Endothelial cell of umbilical vein (primary cell): ENCODE results near the gene FOXL2NB. TPM values are rescaled to one million over a fixed set of nuclear protein-coding genes. Genes with fewer than 3 reads are reported as not detected.

Experiments used
- BruUV-seq: library from RNA; stranded (reverse); fragments of 400-500 nt; replicated peaks from 2 replicates; lab custom pipeline; 2021; lab: Mats Ljungman, UMichigan
- CTCF ChIA-PET: fragments of 300-600, 350-600 bp; sonication (Branson Sonifier 250); formaldehyde crosslinking; loops from one replicate; lab custom pipeline; 2021; ENCODE audit warnings: antibody characterized with exemption, inconsistent platforms; lab: Charles Lee
- POLR2A ChIA-PET: fragments of 300-600, 350-600 bp; sonication (Branson Sonifier 250); formaldehyde crosslinking; loops from one replicate; lab custom pipeline; 2021; ENCODE audit warnings: antibody characterized with exemption, inconsistent platforms; lab: Charles Lee
- DNase-seq: peaks from one replicate; pipeline ENCODE4 v3.0.0-alpha.2; 2011; ENCODE audit warnings: low read depth, low spot score
- FAIRE-seq: peaks from 2 replicates; lab custom pipeline; 2011; peaks lifted over from hg19 to GRCh38; lab: Jason Lieb, UNC
- H2AFZ ChIP-seq: 2 replicates; pipeline ENCODE4 v1.6.0; 2012; ENCODE audit warnings: low read depth, low read length, control low read depth, inconsistent platforms
- H3K27ac ChIP-seq: 2 replicates; pipeline ENCODE4 v1.5.1; 2011; ENCODE audit warnings: low read depth, mild to moderate bottlenecking, control low read depth, low read length, moderate library complexity; ENCODE audit not compliant: insufficient read depth
- H3K27me3 ChIP-seq, 2 experiments: 2 replicates each; pipeline versions ENCODE4 v1.6.0 to v1.6.1; 2011; ENCODE audit warnings: low read length in 2 of 2, mixed read lengths in 1 of 2; ENCODE audit not compliant: control insufficient read depth in 2 of 2, insufficient read depth in 2 of 2
- H3K36me3 ChIP-seq, 2 experiments: 2 replicates in 1 of 2; 3 replicates in 1 of 2; pipeline ENCODE4 v1.5.1; 2011; ENCODE audit warnings: low read length in 2 of 2, mild to moderate bottlenecking in 1 of 2, moderate library complexity in 1 of 2; ENCODE audit not compliant: control insufficient read depth in 2 of 2, insufficient read depth in 2 of 2; ENCODE audit errors: extremely low read depth in 1 of 2
- H3K4me1 ChIP-seq: 3 replicates; pipeline ENCODE4 v1.5.1; 2011; ENCODE audit warnings: mild to moderate bottlenecking, low read length; ENCODE audit not compliant: control insufficient read depth, insufficient read depth; ENCODE audit errors: extremely low read depth
- H3K4me2 ChIP-seq: 2 replicates; pipeline ENCODE4 v1.6.1; 2011; ENCODE audit warnings: low read length, control low read depth, mixed read lengths; ENCODE audit not compliant: insufficient read depth
- H3K4me3 ChIP-seq, 3 experiments: fragments of 200-600 bp in 1 of 3; sonication (generic), shearing (Covaris generic) in 1 of 3; replicated peaks in 1 of 3; 2 replicates each; pipeline ENCODE4 v1.5.1; 2011 to 2016; ENCODE audit warnings: control low read depth in 3 of 3, low read length in 3 of 3, mild to moderate bottlenecking in 2 of 3, inconsistent platforms in 1 of 3, low read depth in 1 of 3, moderate library complexity in 1 of 3; ENCODE audit not compliant: insufficient read depth in 1 of 3
- H3K79me2 ChIP-seq: 2 replicates; pipeline ENCODE4 v1.6.0; 2012; ENCODE audit warnings: low read length, inconsistent platforms; ENCODE audit not compliant: control insufficient read depth, insufficient read depth
- H3K9ac ChIP-seq: replicated peaks from 2 replicates; pipeline ENCODE3; 2011; ENCODE audit warnings: low read length, control low read depth; ENCODE audit not compliant: insufficient read depth; ENCODE audit errors: extremely low read depth
- H3K9me1 ChIP-seq: replicated peaks from 3 replicates; pipeline ENCODE4 v1.6.0; 2011; ENCODE audit warnings: mild to moderate bottlenecking, low read length; ENCODE audit not compliant: control insufficient read depth, insufficient read depth; ENCODE audit errors: extremely low read depth
- H3K9me3 ChIP-seq: replicated peaks from 2 replicates; pipeline ENCODE4 v1.5.1; 2012; ENCODE audit warnings: low read length, inconsistent platforms; ENCODE audit not compliant: control insufficient read depth, insufficient read depth
- H4K20me1 ChIP-seq: replicated peaks from 2 replicates; pipeline ENCODE3; 2011; ENCODE audit warnings: mild to moderate bottlenecking, low read length; ENCODE audit not compliant: control insufficient read depth, insufficient read depth; ENCODE audit errors: extremely low read depth
- EZH2 ChIP-seq: IDR thresholded peaks from 2 replicates; pipeline ENCODE4 v1.6.1; 2012; ENCODE audit warnings: borderline replicate concordance, low read depth, mild to moderate bottlenecking, moderate library complexity, low read length, inconsistent platforms; ENCODE audit not compliant: severe bottlenecking
- FOS ChIP-seq: IDR thresholded peaks from 2 replicates; pipeline ENCODE4 v1.6.1; 2011; ENCODE audit warnings: mild to moderate bottlenecking, low read length, moderate library complexity, borderline replicate concordance; ENCODE audit not compliant: insufficient read depth
- GATA2 ChIP-seq: IDR thresholded peaks from 2 replicates; pipeline ENCODE4 v1.7.0; 2011; ENCODE audit warnings: low read depth, mild to moderate bottlenecking, moderate library complexity, mixed read lengths, low read length; ENCODE audit not compliant: insufficient read length, insufficient read depth
- JUN ChIP-seq: IDR thresholded peaks from 2 replicates; pipeline ENCODE4 v1.6.1; 2011; ENCODE audit warnings: borderline replicate concordance, low read depth; ENCODE audit not compliant: insufficient read length, insufficient read depth
- MYC ChIP-seq: IDR thresholded peaks from one replicate; pipeline ENCODE4 v1.6.1; 2011; ENCODE audit warnings: mild to moderate bottlenecking, low read depth, low read length
- POLR2A ChIP-seq: IDR thresholded peaks from 2 replicates; pipeline ENCODE4 v1.6.1; 2012; ENCODE audit warnings: low read depth, mild to moderate bottlenecking, control low read depth, low read length
- POLR2AphosphoS5 ChIP-seq: IDR thresholded peaks from 2 replicates; pipeline ENCODE4 v1.6.1; 2012; ENCODE audit warnings: low read depth, mild to moderate bottlenecking, control low read depth, low read length, moderate library complexity; ENCODE audit not compliant: insufficient read depth
- dilution Hi-C: fragments of 300-500 bp; cut with MboI; formaldehyde crosslinking; loops from one replicate; pipeline ENCODE4 v1.15.0; 2019; ENCODE audit warnings: low sequenced_read_pairs; ENCODE audit not compliant: extremely low pct_ligation_motif_present
- intact Hi-C: fragments of 100-400 bp; cut with micrococcal nuclease; formaldehyde crosslinking; loops from one replicate; pipeline ENCODE4 v1.10.0; 2022
- polyA plus RNA-seq, 4 experiments: library from polyadenylated mRNA; depleted of rRNA in 3 of 4; stranded (reverse) in 3 of 4; unstranded in 1 of 4; fragments of >200 nt; gene quantifications; 2 replicates each; pipeline versions ENCODE4 v1.2.1 to v1.2.3, GENCODE V29; 2011 to 2012; ENCODE audit warnings: missing spikeins in 1 of 4
- total RNA-seq: library from RNA; stranded (reverse); gene quantifications from 2 replicates; pipeline ENCODE4 v1.2.3, GENCODE V29; 2021
- TF ChIP-seq, protein P1 (sequence below), 2 donors: IDR thresholded peaks; 1 replicate in 1 of 2; 2 replicates in 1 of 2; pipeline ENCODE4 v1.5.1; 2011; ENCODE audit warnings: low read length in 2 of 2, mild to moderate bottlenecking in 2 of 2, moderate library complexity in 2 of 2, control low read depth in 1 of 2, inconsistent platforms in 1 of 2, low read depth in 1 of 2; ENCODE audit not compliant: insufficient read depth in 1 of 2; ENCODE audit errors: extremely low read depth in 1 of 2
- TF ChIP-seq, protein P2 (sequence below): IDR thresholded peaks from 2 replicates; pipeline ENCODE4 v1.6.1; 2011; ENCODE audit not compliant: insufficient read depth, insufficient read length

Gene FOXL2NB
- total and polyA plus RNA-seq, 2 donors (not counting 3 experiments of a cell fraction or from before 2014, with no cell fraction given): 0.01 TPM; not detected in 1

DNA sequence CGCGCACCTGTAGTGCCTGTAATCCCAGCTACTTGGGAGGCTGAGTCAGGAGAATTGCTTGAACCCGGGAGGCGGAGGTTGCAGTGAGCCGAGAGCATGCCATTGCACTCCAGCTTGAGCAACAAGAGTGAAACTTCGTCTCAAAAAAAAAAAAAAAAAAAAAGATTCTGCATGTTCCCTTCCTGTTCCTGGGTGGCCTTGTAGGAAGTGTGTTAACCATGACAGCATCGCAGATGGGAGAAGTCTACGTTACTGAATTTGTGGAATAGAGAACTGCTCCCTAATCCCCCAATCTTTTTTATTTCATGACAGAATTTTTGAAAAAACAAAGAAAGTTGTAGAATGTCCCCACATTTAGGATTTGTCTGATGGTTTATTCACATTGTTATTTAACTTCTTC lies 45.5 kb upstream of the FOXL2NB start:
- dilution Hi-C loops: no loop called here
- no peaks in the 10 kb centered on the region for H3K9me1 ChIP-seq
- intact Hi-C loops: no loop called here
- POLR2A ChIA-PET: no interaction called here
- no peaks in the 10 kb centered on the region for H3K27me3 ChIP-seq
- no peaks in the 10 kb centered on the region for H3K4me1 ChIP-seq
- no TSS peak for BruUV-seq
- H4K20me1 ChIP-seq: no peaks in the 10 kb centered on the region
- no peak overlapping the region for H3K27ac ChIP-seq
- no peak overlapping the region for H3K4me2 ChIP-seq
- H3K9me3 ChIP-seq: no peaks in the 10 kb centered on the region
- DNase-seq (no peak), FAIRE-seq (no peak)
- no peak overlapping the region for H3K9ac ChIP-seq
- no peaks in the 10 kb centered on the region for H3K79me2 ChIP-seq
- CTCF ChIA-PET: interaction anchor here (0.7 to 5.9 kb wide), 3 partner anchors 12 to 57 kb away, joined by 3 to 59 read pairs (median 9); no protein-coding TSS in a partner anchor
- H3K4me3 ChIP-seq: no peak overlapping the region
- no peak overlapping the region for H2AFZ ChIP-seq
- no peaks in the 10 kb centered on the region for H3K36me3 ChIP-seq
- TF ChIP-seq, protein P1, sequence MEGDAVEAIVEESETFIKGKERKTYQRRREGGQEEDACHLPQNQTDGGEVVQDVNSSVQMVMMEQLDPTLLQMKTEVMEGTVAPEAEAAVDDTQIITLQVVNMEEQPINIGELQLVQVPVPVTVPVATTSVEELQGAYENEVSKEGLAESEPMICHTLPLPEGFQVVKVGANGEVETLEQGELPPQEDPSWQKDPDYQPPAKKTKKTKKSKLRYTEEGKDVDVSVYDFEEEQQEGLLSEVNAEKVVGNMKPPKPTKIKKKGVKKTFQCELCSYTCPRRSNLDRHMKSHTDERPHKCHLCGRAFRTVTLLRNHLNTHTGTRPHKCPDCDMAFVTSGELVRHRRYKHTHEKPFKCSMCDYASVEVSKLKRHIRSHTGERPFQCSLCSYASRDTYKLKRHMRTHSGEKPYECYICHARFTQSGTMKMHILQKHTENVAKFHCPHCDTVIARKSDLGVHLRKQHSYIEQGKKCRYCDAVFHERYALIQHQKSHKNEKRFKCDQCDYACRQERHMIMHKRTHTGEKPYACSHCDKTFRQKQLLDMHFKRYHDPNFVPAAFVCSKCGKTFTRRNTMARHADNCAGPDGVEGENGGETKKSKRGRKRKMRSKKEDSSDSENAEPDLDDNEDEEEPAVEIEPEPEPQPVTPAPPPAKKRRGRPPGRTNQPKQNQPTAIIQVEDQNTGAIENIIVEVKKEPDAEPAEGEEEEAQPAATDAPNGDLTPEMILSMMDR (IDR thresholded peaks at IDR 0.05; ENCODE audit: extremely low read depth in 1 of 2, insufficient read depth in 1 of 2, low read depth in 1 of 2, low read length in 2 of 2): no peak
- TF ChIP-seq EZH2 (no peak), POLR2A (no peak), FOS (no peak), GATA2 (no peak), POLR2AphosphoS5 (no peak), JUN (no peak), MYC (no peak)
- TF ChIP-seq, protein P2, sequence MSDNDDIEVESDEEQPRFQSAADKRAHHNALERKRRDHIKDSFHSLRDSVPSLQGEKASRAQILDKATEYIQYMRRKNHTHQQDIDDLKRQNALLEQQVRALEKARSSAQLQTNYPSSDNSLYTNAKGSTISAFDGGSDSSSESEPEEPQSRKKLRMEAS: no peak
